Fibroblast of skin of left quadriceps (primary cell): ENCODE data around the gene ABHD10.
A peak's percentile ranks its signal among the peaks of the same experiment; 100 is the strongest.

Source experiments
- DNase-seq, 2 experiments: peaks; one replicate each; pipeline ENCODE4 v3.0.0-alpha.2; 2013; ENCODE audit warnings: low read depth in 2 of 2

The ABHD10 gene

DNA sequence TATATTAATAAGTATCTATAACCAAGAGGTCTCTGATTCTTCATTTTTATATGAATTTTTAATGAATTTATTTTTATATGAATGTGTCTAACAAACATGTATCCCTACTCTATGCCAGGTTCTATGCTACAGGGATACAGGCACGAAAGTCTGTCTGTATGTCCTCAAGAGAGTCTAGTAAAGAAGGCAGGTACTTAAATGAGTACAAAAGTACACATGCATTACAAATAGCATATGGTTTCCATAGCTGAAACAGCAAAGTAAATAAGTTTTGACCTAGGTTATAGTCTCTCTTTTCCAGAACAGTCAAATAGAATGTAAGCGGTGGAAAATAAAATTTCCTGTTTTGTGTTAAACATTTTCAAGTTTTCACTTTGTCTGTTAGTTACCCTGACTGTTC lies 13.3 kb upstream of the ABHD10 start:
- DNase-seq, result no peak

DNA sequence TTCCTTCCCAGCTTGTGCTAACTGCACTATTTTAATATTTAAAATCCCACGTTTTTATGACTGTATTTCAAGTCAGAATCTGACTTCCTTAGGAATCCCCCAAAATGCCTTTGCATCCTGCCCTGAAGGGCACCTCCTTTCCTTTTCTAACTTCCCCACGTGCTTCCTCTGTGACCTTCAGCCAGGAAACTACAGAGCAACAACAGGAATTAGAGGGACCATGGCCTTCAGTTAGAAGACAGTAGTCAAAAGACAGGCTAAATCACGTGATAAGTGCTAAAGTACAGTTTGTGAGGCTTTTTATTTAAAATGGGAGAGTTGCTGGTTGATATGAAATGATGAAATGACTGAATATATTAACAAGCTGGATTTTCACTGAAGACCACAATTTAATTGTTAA lies 11.8 kb upstream of the ABHD10 start:
- no peak for DNase-seq

DNA sequence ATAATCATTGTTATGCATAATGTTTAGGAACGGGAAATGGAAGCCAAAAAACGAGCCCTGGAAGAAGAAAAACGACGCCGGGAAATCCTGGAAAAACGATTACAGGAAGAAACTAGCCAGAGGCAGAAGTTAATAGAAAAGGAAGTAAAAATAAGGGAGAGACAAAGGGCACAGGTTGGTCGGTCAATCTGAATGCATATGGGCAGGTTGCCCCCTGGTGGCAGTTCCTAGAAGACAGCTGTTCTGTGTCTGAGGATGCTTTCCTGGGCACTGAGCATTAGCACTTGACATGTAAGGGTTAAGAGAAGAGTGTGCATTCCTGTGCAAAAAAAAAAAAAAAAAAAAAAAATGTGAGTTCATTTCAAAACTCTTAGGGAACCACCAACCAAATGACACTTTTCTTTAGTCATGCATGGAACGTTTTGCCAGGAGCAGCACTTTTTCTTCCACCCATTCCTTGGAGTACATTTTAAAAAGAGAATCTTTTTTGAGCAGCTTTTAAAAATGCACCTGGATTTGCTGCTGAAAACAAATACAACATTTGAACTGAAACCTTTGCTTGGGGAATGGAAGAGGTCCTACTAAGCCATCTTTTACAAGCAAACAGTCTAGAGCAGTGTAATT lies 11.1 kb upstream of the ABHD10 start:
- peak; percentile 55 to 60 for DNase-seq

GRCh38 chr3:111968319-111969054 lies 10.3 kb upstream of the ABHD10 start:
- DNase-seq, result no peak

- no peak for DNase-seq
Measured at GRCh38 chr3:111970376-111970775, 8.4 kb upstream of the ABHD10 start.

DNA sequence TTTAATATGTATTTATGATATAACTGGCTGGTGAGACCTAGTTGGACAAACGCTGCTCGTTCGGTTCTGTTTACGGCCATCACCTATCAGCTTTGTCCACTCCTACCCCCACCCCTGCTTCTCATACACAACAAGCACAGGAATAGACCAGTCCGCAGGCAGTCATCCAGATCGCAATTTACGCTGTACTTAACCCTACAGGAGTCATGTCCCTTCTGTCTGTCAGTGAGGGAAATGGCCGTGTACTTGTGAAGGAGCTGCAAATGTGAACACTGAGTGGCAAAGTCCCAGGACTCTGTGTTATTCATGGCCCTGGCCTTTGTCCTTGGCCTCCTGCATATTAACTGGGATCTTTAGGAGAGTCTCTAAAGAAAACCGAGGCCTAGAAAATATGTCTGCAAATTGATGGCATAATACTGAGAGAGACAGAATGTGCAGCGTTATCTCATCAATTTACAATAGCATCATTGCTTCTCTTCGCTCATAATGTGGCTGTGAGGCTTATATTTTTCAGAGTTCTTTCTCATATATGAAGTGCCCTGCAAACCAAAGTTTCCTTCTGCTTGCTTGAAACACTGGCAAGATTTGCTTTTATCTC lies 7.2 kb upstream of the ABHD10 start:
- DNase-seq, result no peak

DNA sequence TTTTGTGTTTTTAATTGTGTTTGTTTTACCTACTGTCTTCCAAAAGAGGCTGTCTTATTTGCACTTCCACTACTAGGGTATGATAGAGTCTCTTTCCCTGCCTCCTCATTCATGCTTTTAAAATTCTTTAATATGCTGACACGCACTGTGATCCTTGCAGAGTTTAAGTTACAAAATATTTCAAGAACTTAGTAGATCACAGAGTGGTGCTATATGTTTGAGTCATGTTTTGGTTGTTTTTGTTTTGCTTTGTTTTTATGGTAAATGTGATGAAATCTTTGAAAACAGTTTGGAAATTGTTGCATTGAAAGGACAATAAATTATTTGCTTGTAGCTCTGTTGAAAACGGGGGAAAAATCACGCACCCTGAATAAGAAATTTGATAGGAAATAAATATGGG lies 5.9 kb upstream of the ABHD10 start:
- no peak for DNase-seq

- no peak for DNase-seq
Measured at GRCh38 chr3:111975131-111975530, 3.7 kb upstream of the ABHD10 start.

DNA sequence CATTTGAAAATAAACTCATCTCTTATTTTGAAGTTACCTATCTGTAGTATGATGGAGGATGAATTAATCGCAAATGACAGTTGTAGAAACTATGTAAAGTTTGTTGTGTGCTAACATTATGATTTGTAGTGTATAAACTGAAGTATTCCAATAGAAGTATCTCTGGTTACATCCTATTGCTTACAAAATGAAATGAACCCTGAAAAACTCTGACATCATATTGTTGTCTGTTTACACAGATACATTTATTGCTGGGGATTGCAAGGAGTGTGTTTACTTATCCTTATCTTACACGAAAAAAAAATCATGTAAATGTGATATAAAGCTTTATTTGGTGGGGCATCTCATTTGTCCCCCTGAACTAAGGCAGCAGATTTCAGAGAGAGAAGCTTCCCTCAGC lies 2.6 kb upstream of the ABHD10 start:
- no peak for DNase-seq

DNA sequence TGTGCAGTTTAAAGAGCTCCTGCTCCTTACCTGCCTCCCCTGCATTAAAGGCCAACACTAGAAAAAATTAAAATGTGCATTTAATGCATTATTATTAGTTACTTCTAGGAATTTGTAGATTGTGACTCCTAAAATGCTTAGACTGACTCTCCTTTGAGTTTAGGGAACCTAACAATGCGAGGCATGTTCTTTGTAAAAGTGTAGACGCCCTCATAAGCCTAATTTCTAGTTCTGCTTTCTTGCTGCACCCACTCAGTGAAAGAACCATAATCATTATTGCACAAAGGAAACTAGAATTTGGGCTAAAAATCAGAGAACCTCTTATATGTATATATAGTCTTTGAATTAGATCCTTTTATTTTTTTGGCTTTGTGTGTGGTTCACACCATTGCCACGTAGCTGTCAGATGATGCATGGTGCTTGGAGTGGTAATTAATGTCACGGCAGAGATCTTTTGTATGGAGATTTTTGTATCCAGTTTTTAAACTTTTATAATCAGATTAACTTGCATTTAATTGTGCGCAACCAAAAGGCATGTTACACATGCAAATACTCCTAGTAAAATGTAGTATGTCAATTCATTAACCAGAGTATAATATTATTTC lies 710 bp downstream of the ABHD10 start:
- DNase-seq, result no peak

- no peak for DNase-seq
Measured at GRCh38 chr3:111980716-111981456, 2.1 kb downstream of the ABHD10 start.

GRCh38 chr3:111981457-111981763 lies 2.6 kb downstream of the ABHD10 start:
- no peak for DNase-seq

GRCh38 chr3:111984636-111985298 lies 5.9 kb downstream of the ABHD10 start:
- no peak for DNase-seq

- DNase-seq, result no peak
Measured at GRCh38 chr3:111986800-111987199, 8.0 kb downstream of the ABHD10 start.

DNA sequence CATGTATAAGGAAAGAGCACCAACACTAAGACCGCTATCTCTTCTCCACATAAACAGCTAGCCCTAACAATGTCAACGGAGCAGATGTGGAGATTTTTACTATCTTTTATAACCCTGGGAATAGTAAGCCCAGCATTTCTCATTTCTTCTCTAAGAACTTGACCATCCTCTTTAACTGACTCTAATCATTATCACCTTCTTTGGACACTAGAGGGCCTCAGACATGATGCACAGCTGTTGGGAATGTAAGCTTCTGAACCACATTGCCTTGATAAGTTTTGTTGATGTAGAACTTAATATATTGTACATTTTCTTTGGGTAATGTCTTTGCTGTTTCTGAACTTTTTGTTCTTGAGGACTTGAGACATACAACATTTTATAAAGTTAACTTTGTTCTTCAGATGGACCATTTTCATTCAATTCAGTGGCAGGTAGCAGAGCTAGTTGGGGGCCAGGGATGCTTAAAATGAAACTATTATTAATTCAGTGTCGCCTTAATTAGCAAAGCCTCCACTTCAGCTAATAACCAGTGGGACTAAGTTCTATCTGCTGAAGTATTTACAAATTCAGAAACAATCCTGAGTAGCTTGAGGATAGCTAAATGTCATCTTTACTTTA lies 10.3 kb downstream of the ABHD10 start:
- DNase-seq, result peak; percentile 48 to 49

DNA sequence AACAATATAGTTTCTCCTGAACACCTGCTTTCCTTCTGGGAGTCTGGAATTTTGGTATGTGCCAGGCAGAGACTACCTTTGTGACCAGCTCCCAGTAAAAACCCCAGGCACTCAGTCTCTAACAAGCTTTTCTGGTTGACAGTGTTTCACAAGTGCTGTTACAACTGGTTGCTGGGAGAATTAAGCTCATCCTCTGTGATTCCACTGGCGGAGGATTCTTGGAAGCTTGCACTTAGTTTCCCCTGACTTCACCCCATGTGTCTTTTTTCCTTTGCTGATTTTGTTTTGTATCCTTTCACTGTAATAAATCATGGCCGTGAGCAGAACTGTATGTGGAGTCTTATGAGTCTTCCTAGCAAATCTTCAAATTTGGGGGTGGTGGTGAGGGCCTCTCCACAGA lies 14.2 kb downstream of the ABHD10 start:
- DNase-seq, result no peak

DNA sequence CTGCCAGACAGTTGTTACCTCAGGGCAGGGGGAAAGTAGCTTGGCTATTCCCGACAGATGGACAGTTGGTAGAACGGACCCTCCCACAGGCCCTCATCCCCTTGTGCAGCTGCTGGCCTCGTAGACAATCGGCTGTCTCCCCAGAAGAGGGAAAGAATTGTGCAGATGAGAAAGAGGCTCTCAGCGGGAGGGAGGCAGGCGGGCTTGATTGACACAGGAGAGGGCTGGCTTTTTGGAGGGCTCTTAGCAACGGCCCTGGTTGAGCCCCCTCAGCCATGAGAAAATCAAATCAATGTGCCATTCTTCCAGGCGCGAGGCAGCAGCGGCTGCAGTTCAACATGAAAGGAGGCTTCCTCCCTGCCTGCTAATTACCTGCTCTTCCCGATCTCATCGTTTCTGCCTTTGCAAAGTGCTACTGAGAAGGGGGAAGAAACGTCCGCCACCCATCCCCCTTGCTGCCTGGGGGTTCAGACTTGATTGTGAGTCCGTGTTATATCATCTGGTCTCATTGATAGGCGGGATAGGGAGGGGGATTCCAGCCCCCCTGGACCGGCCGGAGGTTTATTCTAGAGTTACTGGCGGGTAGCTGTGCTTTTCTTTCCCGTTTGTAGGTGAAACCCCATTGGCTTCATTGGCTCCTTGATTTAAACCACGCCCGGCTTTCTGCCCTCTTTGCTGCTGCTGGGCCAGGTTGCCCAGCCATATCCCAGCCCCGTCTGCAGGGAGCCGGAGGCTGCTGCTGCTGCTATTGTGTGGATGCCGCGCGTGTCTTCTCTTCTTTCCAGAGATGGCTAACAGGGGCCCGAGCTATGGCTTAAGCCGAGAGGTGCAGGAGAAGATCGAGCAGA lies 20.0 kb downstream of the ABHD10 start, which contains the start of gene TAGLN3:
TAGLN3 (plus strand) TSS at position 287 of the 848 bp plus-strand sequence; CDS start at position 788, 501 bp downstream.
- DNase-seq, result no peak

GRCh38 chr3:111999484-112000324 lies 20.9 kb downstream of the ABHD10 start:
- DNase-seq, result no peak

DNA sequence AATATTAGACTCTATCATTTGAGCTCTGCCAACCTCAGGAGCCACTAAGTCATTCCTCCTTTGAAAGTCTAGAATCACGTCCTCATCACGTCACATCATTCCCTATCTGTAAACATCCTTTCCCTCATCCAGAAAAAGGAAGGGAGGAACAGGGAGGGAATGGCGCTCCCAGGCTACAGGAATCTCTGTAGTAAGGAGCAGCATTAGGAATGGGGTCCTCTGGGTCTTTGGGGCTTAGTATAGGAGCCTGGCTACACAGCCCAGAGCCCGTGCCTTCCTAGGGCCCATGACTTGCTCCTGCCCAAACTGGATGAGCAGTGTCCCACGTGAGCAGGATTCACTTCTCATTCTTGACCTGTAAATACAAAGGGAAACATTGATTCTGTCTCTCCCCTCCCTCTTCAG lies 21.5 kb downstream of the ABHD10 start:
- no peak for DNase-seq
